ENCODE data around the gene MRE11.

MRE11 gene

GRCh38 chr11:94452988-94453387, 40.7 kb downstream of the MRE11 start:
- CTCF ChIA-PET, result interaction anchor here (0.7 kb wide), 1 partner anchor 516 kb away, joined by 3 read pairs; no protein-coding TSS in a partner anchor
- POLR2A ChIA-PET, result no interaction called here

GRCh38 chr11:94450048-94450447, 43.6 kb downstream of the MRE11 start:
- no peak overlapping the region for H3K4me3 ChIP-seq (ENCODE audit: low read depth, low read length)
- TF ChIP-seq ZFP37 (tag by site-specific recombination; IDR thresholded peaks at IDR 0.05) (no peak), ZNF2 (tag by site-specific recombination; IDR thresholded peaks at IDR 0.05) (no peak), ZNF366 (tag by site-specific recombination; conservative IDR thresholded peaks at IDR 0.05) (no peak), BCL11B (tag by site-specific recombination; IDR thresholded peaks at IDR 0.05; ENCODE audit: low read depth) (no peak), ZBTB26 (tag by site-specific recombination; optimal IDR thresholded peaks at IDR 0.05) (no peak), HOXA7 (CRISPR knock-in tag; IDR thresholded peaks at IDR 0.05; ENCODE audit: borderline replicate concordance) (no peak), ZNF664 (tag by site-specific recombination; IDR thresholded peaks at IDR 0.05) (no peak), ZNF555 (tag by site-specific recombination; conservative IDR thresholded peaks at IDR 0.05) (no peak), ZNF513 (tag by site-specific recombination; IDR thresholded peaks at IDR 0.05) (no peak), PRDM1 (tag by site-specific recombination; IDR thresholded peaks at IDR 0.05) (no peak), ZNF791 (tag by site-specific recombination; IDR thresholded peaks at IDR 0.05) (no peak), SETDB1 (IDR thresholded peaks at IDR 0.05; ENCODE audit: insufficient read length, low read length) (no peak), TCF7L2 (IDR thresholded peaks at IDR 0.05; ENCODE audit: borderline replicate concordance, low read depth, low read length) (no peak), ZNF239 (tag by site-specific recombination; IDR thresholded peaks at IDR 0.05) (no peak)
- peaks cover 12 to 44% of the 10 kb centered on the region in 2 experiments; a peak in 2 of 3 replicates for H3K36me3 ChIP-seq (ENCODE audit: control insufficient read depth in 2 of 2, insufficient read depth in 1 of 2, low read length in 2 of 2)
- POLR2A ChIA-PET, result no interaction called here
- H3K4me1 ChIP-seq (ENCODE audit: control insufficient read depth, insufficient read depth, low read length), result no peaks in the 10 kb centered on the region
- no peak overlapping the region for H3K27ac ChIP-seq (ENCODE audit: extremely low read depth, low read depth, low read length)
- no peaks in the 10 kb centered on the region for H3K9me3 ChIP-seq (ENCODE audit: control insufficient read depth, insufficient read depth, low read depth, low read length)
- CTCF ChIA-PET, result interaction anchor here (1.0 kb wide), 1 partner anchor 555 kb away, joined by 4 read pairs; no protein-coding TSS in a partner anchor

More at GRCh38 chr11:94452988-94453387, 40.7 kb downstream of the MRE11 start:
- Histone ChIP-seq H3K4me1 (ENCODE audit: control insufficient read depth, insufficient read depth, low read length) (no peaks in the 10 kb centered on the region), H3K27ac (ENCODE audit: extremely low read depth, low read depth, low read length) (no peak overlapping the region), H3K9me3 (ENCODE audit: control insufficient read depth, insufficient read depth, low read depth, low read length) (no peaks in the 10 kb centered on the region), H3K36me3 (ENCODE audit: control insufficient read depth in 2 of 2, insufficient read depth in 1 of 2, low read length in 2 of 2) (peaks cover 4 to 48% of the 10 kb centered on the region in 2 experiments; a peak in 2 of 3 replicates), H3K4me3 (ENCODE audit: low read depth, low read length) (no peak overlapping the region)
- TF ChIP-seq SP7 (tag by site-specific recombination; IDR thresholded peaks at IDR 0.05) (no peak), ZNF146 (tag by site-specific recombination; IDR thresholded peaks at IDR 0.05) (peak; percentile 68)

GRCh38 chr11:94449437-94449836, 44.2 kb downstream of the MRE11 start:
- ChIA-PET POLR2A (no interaction called here), CTCF (no interaction called here)
- no peak overlapping the region for H3K4me3 ChIP-seq (ENCODE audit: low read depth, low read length)
- H3K9me3 ChIP-seq (ENCODE audit: control insufficient read depth, insufficient read depth, low read depth, low read length), result no peaks in the 10 kb centered on the region
- H3K36me3 ChIP-seq (ENCODE audit: control insufficient read depth in 2 of 2, insufficient read depth in 1 of 2, low read length in 2 of 2), result peaks cover 12 to 44% of the 10 kb centered on the region in 2 experiments; a peak in 2 of 3 replicates
- TF ChIP-seq PRDM10 (tag by site-specific recombination; IDR thresholded peaks at IDR 0.05) (peak; percentile 64; the same call in 1 of the 2 replicates), ZNF174 (tag by site-specific recombination; IDR thresholded peaks at IDR 0.05) (no peak), ZNF157 (tag by site-specific recombination; IDR thresholded peaks at IDR 0.05) (no peak), ZNF629 (tag by site-specific recombination; IDR thresholded peaks at IDR 0.05) (peak; percentile 26; the same call in 1 of the 2 replicates)
- H3K27ac ChIP-seq (ENCODE audit: extremely low read depth, low read depth, low read length), result no peak overlapping the region
- H3K4me1 ChIP-seq (ENCODE audit: control insufficient read depth, insufficient read depth, low read length), result no peaks in the 10 kb centered on the region
